SKM-1 treated with dmso at 0.1 percent for 144 hours (cell line): ENCODE results near the gene ATP6V0E2.

Source experiments
- DNase-seq: peaks from one replicate; lab custom pipeline; 2025; ENCODE audit not compliant: unreplicated experiment; lab: John Stamatoyannopoulos, UW

Gene ATP6V0E2

DNA sequence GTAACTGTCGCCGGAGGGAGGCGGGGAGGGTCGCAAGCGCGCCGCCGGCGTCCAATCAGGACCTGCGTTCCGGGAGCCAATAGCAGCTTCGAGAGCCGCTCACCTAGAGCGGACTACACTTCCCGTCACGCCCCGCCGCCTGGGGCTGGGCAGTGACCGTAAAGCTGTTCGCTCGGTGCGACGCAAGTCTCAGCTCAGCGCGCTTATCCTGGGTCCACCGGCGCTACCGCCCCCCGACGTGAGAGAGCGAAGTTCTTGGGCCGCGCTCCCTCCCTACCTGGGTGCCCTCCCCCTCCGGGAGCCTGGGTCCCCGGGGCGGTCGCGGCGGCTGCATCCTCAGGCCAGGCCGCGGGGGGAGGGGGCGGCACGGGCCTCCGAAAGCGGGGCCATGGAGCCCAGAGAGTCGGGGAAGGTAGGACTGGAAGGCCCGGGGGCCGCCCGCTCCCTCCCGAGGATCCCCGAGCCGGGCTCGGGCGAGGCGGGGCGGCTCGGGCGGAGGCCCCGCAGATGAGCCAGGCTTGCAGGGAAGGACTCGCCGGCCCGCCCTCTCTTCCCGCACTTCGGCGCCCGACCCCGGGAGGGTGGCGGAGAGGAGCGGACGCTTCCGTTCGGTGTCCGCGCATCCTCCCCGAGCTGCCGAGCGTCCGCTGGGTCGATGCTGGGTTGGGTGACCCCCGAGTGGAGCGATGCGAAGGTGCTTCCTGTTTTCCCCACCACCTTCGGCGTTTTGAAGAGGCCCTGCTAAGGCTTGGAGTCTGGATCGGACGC, 35.4 kb upstream of the ATP6V0E2 start, which contains the start of gene ZNF862:
TSS of gene ZNF862 (plus strand) at position 152 of the 768 bp plus-strand sequence. CDS start at position 389, 237 bp downstream.
- DNase-seq: peak; percentile 86

DNA sequence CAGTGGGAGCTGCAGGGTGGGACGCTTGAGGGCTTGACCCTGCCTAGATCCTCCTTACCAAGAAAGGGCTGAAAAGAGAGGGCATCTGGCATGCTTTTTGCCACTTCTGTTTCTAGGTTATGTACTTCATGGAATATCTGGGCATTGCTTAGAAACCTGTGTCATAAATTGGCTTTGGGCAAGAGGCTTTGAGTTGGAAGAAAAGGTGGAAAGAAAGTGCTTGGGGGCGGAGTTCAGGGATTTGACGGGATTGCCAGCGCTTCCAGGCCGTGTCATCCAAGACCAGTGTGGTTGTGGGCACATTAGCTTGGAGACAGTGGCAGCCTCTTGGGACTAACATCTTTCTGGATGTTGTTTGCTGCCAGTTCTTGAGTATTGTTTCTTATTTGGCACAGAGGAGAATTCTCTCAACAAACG, 34.8 kb upstream of the ATP6V0E2 start:
- no peak for DNase-seq

DNA sequence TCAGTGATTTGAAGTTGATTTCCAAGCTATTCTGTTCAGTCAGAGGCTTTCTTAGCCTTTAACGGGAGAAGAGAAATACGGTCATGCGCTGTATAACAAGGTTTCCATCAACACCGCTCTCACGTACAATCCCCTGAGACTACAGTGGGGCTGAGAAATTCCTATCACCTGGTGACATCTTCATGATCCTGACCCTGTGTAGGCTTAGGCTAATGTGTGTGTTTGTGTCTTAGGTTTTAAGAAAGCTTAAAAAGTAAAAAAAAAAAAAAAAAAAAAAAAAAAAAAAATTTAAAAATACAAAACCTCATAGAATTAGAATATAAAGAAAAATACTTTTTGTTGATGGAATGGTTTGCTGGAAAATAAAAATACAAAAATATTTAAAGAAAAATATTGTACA, 33.8 kb upstream of the ATP6V0E2 start:
- no peak for DNase-seq

DNA sequence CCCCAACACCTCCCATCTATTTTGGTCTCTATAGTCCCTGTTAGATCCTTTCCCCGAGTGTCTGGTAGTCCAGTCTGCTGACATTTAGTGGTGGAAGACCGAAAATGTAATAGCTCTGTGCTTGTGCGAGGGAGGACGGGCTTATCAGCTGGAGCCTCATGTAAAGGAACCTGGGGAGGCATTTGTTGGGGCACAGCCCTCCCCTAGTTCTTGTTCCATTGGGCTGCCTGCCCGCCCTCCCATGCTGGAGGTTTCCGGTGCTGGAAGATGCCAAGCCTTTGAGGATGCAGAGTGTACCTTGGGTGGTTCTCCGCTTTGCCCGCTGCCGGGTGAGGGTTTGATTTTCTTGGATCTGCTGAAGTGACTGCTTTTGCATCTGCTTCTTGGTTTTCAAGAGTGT, 30.2 kb upstream of the ATP6V0E2 start:
- no peak for DNase-seq

DNA sequence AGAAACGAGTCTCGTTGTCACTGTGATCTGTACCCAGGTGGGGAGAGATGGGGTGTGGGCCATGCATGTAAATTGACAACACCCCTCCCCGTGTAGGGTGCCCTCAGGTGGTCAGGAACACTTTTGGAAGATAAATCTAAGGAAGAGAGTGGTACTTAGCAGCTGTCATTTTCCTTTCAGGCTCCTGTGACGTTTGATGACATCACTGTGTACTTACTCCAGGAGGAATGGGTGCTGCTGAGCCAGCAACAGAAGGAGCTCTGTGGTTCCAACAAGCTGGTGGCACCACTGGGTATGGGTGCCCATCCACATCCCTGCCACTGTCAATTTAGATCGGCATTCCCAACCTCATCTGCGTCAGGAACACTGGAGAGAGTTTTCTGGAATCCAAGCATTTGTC, 29.3 kb upstream of the ATP6V0E2 start:
- no peak for DNase-seq

DNA sequence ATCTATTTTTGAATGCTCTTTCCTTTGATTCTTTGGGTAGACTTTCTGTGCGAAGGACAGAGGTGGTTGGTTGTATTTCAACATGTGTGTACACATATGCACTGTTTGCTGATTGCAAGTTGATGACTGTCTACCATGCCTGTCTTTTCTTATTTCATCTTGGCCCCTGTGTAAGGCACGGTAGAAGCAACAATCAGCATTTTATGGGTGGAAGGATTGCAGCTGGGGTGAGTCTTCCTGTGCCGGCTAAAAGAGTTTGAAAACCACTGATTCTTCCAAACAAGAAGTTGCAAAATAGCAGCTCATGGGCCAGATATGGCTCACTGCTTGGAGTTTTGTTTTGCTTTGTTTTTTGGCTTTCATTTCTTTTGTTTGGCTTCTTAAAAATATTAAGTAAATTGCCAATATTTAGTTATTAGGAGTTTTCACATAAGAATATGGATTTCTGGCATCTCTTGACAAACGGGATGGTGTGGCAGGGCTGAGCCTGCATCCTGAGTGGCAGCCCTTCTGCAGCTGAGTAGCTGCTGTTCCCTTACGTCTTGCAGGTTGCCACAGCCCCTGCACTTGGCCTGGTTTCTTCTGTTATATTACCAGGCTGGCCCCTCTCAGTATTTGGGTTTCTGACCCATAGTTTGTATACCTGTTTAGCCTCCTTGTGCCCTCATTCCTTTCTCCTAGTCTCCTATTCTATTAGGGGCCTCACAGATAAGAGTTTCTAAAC, 28.4 kb upstream of the ATP6V0E2 start:
- DNase-seq: no peak

DNA sequence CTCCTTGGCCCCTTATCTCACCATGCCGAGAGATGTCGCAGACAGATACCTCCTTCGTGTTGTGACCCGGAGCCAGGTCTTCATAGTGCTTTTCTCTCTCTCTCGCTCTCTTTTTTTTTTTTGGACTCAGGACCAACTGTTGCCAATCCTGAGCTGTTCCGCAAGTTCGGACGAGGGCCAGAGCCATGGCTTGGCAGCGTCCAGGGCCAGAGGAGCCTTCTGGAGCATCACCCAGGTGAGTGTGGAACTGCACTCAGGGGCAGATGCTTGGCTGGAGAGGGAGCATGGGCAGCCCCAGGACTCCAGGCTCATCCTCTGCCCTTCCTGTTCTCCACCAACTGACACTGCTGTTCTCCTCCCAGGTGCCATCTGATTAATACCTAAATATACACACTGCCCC, 27.7 kb upstream of the ATP6V0E2 start:
- DNase-seq: no peak

DNA sequence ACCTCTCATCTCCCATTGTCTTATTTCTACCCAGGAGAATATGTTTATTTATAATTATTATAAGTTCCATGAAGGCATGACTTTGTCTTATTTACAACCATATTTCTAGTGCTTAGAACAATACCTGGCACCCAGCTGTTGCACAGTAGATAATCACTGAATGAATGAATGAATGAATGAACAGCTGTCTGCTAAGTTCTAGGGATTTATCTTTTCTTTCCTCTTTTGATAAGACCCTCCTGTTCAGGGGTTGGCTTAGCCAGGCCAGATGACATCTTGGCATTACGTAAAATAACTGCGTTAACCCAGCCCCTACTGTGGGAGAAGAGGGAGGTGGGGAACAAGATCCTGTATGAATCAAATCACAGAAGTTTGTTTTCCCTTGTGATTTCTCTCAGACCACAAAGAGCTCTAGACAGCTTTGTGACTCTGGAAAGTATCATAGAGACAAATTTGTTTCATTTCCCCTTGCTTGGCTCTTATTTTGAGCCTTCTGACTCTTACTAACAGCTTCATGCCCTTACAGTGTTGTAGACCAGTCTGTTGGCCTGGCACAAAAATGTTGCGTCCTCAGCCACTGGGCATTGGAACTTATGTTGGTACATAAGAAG, 27.2 kb upstream of the ATP6V0E2 start:
- DNase-seq: no peak

DNA sequence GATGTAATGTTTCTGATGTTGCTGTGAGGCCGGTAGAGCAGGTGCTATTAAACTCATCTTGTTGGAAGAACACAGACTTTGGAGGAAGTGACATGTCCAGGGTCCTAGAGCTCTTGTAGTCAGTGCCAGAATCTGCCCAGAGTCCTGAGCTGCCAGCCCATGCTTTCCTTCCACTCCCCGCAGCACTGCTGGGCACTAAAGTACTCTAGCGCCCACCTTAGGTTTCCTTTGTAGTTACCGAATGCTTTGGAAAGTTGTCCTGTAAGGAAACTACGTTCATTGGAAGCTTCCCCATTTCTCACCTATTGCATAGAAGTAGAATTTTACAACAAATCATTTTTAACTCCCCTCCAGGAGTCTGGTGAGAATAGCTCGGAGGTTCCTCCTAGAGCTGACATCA, 24.6 kb upstream of the ATP6V0E2 start:
- DNase-seq: no peak

DNA sequence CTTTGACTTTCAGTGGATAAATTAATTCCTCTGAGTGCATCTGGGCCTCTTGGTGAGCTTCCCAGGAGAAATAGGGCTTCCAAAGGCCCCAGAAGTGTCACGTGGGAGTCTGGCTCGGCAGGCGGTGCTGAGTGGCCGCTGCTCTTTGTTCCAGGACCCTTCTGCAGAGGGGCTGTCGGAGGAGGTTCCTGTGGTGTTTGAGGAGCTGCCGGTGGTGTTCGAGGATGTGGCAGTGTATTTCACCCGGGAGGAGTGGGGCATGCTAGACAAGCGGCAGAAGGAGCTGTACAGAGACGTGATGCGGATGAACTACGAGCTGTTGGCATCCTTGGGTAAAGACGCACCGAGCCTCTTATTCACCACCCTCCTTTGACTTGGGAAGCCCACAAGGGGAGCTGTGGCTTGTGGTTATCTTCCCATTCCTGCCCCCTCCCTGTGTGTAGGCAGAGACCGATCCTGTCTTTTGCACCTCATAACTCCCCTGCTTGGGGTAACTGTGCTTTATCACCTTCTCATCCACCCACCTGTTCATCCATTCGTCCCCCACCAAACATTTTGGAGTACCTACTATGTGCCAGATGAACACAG, 23.7 kb upstream of the ATP6V0E2 start:
- DNase-seq: no peak

DNA sequence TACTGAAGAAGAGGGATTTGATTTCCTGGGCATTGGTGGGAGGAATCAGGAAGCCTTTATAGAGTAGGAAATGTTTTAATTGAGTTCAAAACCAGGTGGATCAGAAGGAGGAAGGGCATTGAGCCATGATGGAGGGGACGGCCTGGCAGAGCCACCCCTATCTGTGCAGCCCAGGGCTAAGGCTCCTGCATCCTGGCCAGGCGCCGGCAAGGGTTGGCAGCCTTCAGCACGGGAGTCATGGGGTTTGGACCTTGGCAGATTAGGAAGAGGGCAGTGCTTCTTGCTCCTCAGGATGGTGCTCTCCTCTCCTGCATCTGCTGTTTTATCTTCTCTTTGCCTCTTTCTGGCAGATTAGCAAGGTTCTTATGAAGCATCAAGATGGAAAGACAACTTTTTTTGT, 23.1 kb upstream of the ATP6V0E2 start:
- DNase-seq: no peak

DNA sequence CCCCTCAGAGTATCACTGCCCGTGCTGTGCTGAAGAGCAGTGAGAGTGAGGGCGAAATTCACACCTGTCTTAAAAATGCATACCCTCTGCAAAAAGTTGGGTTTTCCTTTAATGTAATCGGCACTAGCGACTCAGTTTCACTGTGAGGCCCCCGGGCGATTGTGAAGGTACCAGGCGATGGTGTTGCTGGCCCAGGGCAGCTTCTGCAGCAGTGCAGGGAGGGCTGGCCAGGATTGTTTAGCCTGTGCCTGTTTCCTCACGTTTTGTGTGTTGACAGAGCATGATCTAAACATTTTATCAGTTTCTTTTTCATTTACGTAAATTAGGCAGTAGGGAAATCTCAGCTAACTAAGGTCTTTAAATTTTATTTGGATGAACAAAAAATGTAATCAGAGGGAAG, 22.3 kb upstream of the ATP6V0E2 start:
- no peak for DNase-seq

DNA sequence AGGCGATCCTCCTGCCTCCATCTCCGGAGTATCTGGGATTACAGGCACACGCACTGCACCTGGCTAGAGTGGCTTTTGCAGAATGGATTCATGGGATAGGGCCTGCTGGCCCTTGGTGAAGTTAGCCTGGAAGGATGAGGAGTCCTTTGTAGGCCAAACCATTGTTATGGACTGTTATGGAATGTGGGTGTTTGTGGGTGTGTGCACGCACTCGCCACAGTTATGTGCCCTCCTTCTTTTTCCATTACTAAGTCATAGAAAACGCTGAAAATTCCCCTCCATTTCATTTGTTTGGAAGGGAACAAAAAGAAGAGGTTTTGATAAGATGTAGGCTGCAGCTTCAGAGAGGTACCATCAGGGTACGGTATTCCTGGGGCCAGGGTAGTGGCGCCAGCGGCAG, 20.6 kb upstream of the ATP6V0E2 start:
- DNase-seq: no peak

DNA sequence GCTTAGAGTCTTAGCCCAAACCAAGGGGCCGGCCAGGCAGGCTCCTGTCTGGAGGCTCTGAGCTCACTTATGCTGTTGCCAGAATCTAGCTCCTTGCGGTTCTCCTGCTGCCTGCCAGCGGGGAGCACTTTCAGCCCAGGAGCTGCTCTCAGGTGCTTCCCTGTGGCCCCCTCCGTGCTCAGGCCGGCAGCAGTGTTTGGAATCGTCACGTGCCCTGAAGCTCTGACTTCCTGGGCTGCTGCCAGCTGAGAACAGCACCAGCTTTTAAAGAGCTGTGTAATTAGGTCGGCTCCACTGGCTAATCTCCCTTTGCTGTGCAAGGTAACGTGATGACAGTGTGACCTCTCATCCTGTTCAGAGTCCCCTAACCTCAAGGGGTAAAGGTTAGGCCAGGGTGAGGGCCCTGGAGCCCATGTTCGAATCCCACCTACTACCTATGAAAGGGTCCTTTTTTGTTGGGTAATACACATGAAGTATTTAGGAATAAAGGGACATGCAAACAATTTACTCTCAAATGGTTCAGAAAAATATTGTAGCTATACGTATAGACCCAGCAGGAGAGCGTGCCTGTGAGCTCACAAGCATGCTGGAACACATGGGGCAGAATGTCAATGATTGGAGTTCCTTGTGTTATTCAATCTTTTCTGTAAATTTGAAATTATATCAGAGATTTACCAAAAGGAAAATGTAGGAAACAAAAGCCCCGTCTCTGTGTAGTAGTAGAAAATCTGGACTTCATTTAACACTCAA, 19.0 kb upstream of the ATP6V0E2 start:
- DNase-seq: no peak

DNA sequence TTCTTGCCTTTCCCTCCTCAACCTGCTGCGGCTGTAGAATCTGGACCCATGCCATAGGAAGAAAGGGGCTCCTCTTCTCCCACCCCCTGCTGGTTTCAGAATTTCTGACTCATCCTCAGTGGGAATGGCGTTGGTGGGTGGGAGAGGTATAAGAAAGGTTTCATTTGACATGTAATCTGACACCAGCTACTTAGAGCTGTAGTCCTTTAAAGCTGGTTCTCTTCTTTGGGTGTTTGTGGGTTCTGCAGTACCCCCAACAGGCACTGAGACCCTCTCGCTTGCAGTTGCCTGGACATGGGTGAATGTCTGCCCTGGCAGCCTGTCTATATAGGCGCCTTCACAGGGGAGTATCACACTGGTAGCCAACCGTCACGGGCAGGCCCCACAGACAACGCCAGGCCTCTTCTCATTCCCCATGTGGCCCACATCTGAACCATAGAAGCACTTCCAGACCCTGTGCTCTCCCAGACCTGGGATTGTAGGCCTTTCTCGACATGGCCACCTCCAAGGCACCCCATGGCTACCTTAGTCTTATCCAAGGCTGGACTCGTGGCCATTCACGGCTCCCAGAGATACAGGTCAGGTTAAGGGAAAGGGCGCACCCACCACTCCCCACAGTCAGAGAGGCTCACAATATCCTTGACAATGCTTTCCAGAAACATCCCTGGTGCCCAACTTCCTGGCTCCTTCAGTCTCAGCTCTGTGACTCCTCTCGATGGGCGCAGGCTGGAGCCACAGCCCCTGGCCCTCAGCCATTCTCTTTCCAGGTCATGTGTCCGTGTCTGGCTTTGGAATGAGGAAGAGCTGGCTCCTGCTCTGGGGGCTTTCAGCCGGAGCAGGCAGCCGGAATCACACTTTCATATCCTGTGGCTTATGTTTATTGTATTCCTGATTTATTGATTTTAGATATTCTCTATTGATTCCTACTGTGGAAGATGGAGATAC, 18.1 kb upstream of the ATP6V0E2 start:
- DNase-seq: no peak

DNA sequence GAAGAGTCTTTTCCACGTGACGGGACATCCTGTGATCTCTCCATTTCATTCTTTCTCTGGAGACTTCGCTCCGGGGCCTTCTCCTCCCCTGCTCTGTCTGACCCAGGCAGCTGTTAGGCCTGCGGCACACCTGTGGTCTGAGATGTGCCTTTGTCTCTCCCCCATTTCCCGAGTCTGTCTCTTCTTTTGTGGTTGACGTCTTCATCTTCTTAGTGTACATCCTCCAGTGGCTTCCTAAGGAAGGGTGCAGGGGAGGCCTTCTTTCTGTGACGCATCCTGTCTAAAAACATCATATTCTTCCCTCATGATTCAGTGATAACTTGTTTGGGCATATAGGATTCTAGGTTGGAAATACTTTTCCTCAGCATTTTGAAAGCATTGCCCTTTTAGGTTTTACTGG, 17.2 kb upstream of the ATP6V0E2 start:
- no peak for DNase-seq

DNA sequence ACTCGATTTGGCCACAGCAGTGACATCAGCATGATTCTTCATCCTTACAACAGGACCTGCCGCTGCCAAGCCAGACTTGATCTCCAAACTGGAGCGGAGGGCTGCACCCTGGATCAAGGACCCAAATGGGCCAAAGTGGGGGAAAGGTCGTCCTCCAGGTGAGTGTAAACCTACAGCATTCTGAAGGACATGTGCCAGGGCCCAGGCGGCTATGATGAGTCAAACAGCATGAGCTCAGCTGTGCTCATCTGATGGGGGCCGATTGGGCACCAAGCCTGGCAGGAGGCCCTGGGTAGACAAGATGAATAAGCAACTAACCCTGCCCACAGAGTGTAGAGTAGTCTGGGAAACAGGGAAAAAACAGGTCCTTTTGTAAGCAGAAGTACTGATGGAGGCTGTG, 14.4 kb upstream of the ATP6V0E2 start:
- DNase-seq: no peak

DNA sequence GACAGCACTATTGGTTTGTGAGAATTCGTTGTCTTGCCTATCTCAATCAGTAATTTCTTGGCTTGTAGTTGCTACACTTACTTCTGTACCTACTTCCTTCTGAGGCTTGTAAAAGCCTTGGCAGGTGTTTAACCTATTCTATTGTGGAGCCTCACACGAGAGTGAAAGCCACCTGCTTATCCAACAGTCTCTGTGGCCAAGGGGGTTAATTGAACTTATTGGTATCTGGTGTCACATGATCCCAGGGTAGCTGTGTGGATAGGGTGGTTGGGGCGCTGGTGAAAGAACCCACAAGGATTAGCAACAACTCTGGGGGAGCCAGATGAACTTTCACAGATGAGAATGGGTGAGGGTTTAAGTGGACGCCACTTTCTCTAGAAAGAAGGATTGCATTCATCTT, 13.9 kb upstream of the ATP6V0E2 start:
- no peak for DNase-seq

DNA sequence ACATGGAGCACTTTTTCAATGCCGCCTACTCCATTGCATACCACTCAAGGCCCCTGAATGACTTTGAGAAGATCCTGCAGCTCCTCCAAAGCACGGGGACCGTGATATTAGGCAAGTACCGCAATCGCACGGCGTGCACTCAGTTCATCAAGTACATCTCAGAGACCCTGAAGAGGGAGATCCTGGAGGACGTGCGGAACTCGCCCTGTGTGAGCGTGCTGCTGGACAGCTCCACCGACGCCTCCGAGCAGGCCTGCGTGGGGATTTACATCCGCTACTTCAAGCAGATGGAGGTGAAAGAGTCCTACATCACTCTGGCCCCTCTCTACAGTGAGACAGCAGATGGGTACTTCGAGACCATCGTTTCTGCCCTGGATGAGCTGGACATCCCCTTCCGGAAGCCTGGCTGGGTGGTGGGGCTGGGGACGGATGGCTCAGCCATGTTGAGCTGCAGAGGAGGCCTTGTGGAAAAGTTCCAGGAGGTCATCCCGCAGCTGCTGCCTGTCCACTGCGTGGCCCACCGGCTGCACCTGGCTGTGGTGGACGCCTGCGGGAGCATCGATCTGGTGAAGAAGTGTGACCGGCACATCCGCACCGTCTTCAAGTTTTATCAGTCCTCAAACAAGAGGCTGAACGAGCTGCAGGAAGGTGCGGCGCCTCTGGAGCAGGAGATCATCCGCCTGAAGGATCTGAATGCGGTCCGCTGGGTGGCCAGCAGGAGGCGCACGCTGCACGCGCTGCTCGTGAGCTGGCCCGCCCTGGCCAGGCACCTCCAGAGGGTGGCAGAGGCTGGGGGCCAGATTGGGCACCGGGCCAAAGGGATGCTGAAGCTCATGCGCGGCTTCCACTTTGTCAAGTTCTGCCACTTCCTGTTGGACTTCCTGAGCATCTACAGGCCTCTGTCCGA, 12.7 kb upstream of the ATP6V0E2 start:
- DNase-seq: no peak
